HEK293T (cell line): ENCODE data around the gene INKA1.

Experiments
- FOXA1 ChIP-seq: fragments of 450-650 bp; IDR thresholded peaks from 2 replicates; pipeline ENCODE4 v1.6.1; 2016; ENCODE audit warnings: mild to moderate bottlenecking
- FOXM1 ChIP-seq: fragments of 450-650 bp; IDR thresholded peaks from 2 replicates; pipeline ENCODE4 v1.6.1; 2017; ENCODE audit warnings: mild to moderate bottlenecking, borderline replicate concordance
- NFRKB ChIP-seq: fragments of 450-650 bp; IDR thresholded peaks from 2 replicates; pipeline ENCODE4 v1.6.1; 2016; ENCODE audit warnings: mild to moderate bottlenecking, moderate library complexity
- TARDBP ChIP-seq: fragments of 450-650 bp; IDR thresholded peaks from 2 replicates; pipeline ENCODE4 v1.6.1; 2016

- no peak for TF ChIP-seq FOXM1
- TF ChIP-seq NFRKB = no peak
- no peak for TF ChIP-seq TARDBP
- no peak for TF ChIP-seq FOXA1
Observed at GRCh38 chr3:49772703-49773102, 30.4 kb upstream of the INKA1 start.
